Measurements from ENCODE around the gene PEA15. TPM values are rescaled to one million over a fixed set of nuclear protein-coding genes. Genes with fewer than 3 reads are reported as not detected.

The PEA15 gene
- total and polyA plus RNA-seq, 9 of the 15 experiments (the other 6 are each of a cell fraction or from before 2014, with no cell fraction given) = 8.2 to 175 (median 35.4) TPM

- peak; percentile 60; the same call in 1 of the 2 replicates for TF ChIP-seq AFF4 (CRISPR knock-in tag; IDR thresholded peaks at IDR 0.05)
- no peak for TF ChIP-seq ASH1L (IDR thresholded peaks at IDR 0.05; ENCODE audit: borderline replicate concordance, low read depth, partially characterized antibody)
- TF ChIP-seq MAZ (CRISPR knock-in tag; conservative IDR thresholded peaks at IDR 0.05 in 1 of 2, IDR thresholded peaks at IDR 0.05 in 1 of 2) = peak in 1 of 2 experiments; percentile 63; a peak in 2 of 4 replicates
- TF ChIP-seq ZNF511 (CRISPR knock-in tag; IDR thresholded peaks at IDR 0.05) = no peak
- TF ChIP-seq SIN3A (IDR thresholded peaks at IDR 0.05; ENCODE audit: borderline replicate concordance in 2 of 2, control insufficient read depth in 1 of 2, low read depth in 2 of 2, low read length in 2 of 2) = peak; percentile 9 to 68; a peak in 1 of 4 replicates
- peak; percentile 68 for TF ChIP-seq RB1 (IDR thresholded peaks at IDR 0.05; ENCODE audit: low read depth)
- TF ChIP-seq LARP7 (IDR thresholded peaks at IDR 0.05) = 0 out of 2 replicates have a peak, but pooled peaks have one; percentile 63
- no peak for TF ChIP-seq MBD1 (CRISPR knock-in tag; IDR thresholded peaks at IDR 0.05)
- peak; percentile 46; the same call in 1 of the 2 replicates for TF ChIP-seq PHB (CRISPR knock-in tag; IDR thresholded peaks at IDR 0.05)
- no peak for TF ChIP-seq MCM2 (IDR thresholded peaks at IDR 0.05; ENCODE audit: low read depth)
- TF ChIP-seq ZNF551 (CRISPR knock-in tag; IDR thresholded peaks at IDR 0.05) = no peak
- TF ChIP-seq ELF1 (tag; IDR thresholded peaks at IDR 0.05) = peak; percentile 44; the same call in 1 of the 2 replicates
- no peak for TF ChIP-seq ETV5 (CRISPR knock-in tag; IDR thresholded peaks at IDR 0.05; ENCODE audit: low read depth)
- no peak for TF ChIP-seq ZNF717 (CRISPR knock-in tag; IDR thresholded peaks at IDR 0.05)
- peak; percentile 7 for TF ChIP-seq TBP (optimal IDR thresholded peaks at IDR 0.05; ENCODE audit: low read depth, low read length)
- TF ChIP-seq GATA2 (CRISPR knock-in tag; IDR thresholded peaks at IDR 0.05) = no peak
- no peak for TF ChIP-seq ZNF644 (tag; IDR thresholded peaks at IDR 0.05; ENCODE audit: low read depth)
- peak; percentile 52 for TF ChIP-seq PRDM10 (IDR thresholded peaks at IDR 0.05; ENCODE audit: partially characterized antibody)
Observed at GRCh38 chr1:160205242-160206035, at the start of gene PEA15 (continued).
